IPS DF 4.7 (cell line): ENCODE measurements around the gene TSHZ3.

Experiments used
- DNase-seq: peaks from one replicate; pipeline ENCODE4 v3.0.0-alpha.2; 2013; ENCODE audit warnings: low spot score; ENCODE audit errors: extremely low read depth

Gene TSHZ3

GRCh38 chr19:31289381-31289880, 59.8 kb downstream of the TSHZ3 start:
- no peak for DNase-seq

GRCh38 chr19:31286491-31286890, 62.7 kb downstream of the TSHZ3 start:
- no peak for DNase-seq

GRCh38 chr19:31285744-31286143, 63.5 kb downstream of the TSHZ3 start:
- DNase-seq = no peak

- DNase-seq = no peak
Measured at GRCh38 chr19:31284621-31285020, 64.6 kb downstream of the TSHZ3 start.

- DNase-seq = no peak
Measured at GRCh38 chr19:31283701-31284100, 65.5 kb downstream of the TSHZ3 start.

GRCh38 chr19:31282346-31282745, 66.9 kb downstream of the TSHZ3 start:
- no peak for DNase-seq

- no peak for DNase-seq
Measured at GRCh38 chr19:31280287-31281006, 68.8 kb downstream of the TSHZ3 start.

GRCh38 chr19:31279436-31279765, 69.8 kb downstream of the TSHZ3 start:
- no peak for DNase-seq

GRCh38 chr19:31278555-31279435, 70.4 kb downstream of the TSHZ3 start:
- no peak for DNase-seq

GRCh38 chr19:31277516-31277915, 71.7 kb downstream of the TSHZ3 start:
- no peak for DNase-seq

GRCh38 chr19:31276831-31277230, 72.4 kb downstream of the TSHZ3 start:
- no peak for DNase-seq

GRCh38 chr19:31275068-31275334, 74.2 kb downstream of the TSHZ3 start:
- no peak for DNase-seq

GRCh38 chr19:31274251-31275067, 74.8 kb downstream of the TSHZ3 start:
- DNase-seq = no peak

- no peak for DNase-seq
Measured at GRCh38 chr19:31272583-31273106, 76.6 kb downstream of the TSHZ3 start.

GRCh38 chr19:31271306-31271911, 77.8 kb downstream of the TSHZ3 start:
- DNase-seq = no peak

- no peak for DNase-seq
Measured at GRCh38 chr19:31270897-31271296, 78.3 kb downstream of the TSHZ3 start.

GRCh38 chr19:31269425-31270127, 79.7 kb downstream of the TSHZ3 start:
- DNase-seq = no peak

- no peak for DNase-seq
Measured at GRCh38 chr19:31268751-31269383, 80.4 kb downstream of the TSHZ3 start.

- DNase-seq = no peak
Measured at GRCh38 chr19:31266731-31267130, 82.5 kb downstream of the TSHZ3 start.

- DNase-seq = no peak
Measured at GRCh38 chr19:31266196-31266595, 83.0 kb downstream of the TSHZ3 start.
